HL-60 (cell line): ENCODE measurements around the gene FCHSD2.

Experiments
- DNase-seq, 2 experiments: peaks; one replicate each; pipeline ENCODE4 v3.0.0-alpha.2; 2010 to 2020; ENCODE audit warnings: low read depth in 1 of 2, low spot score in 1 of 2
- H3K27ac ChIP-seq: fragments of 250-450 bp; sonication (Bioruptor Pico); replicated peaks from 2 replicates; pipeline ENCODE4 v1.5.1; 2020; ENCODE audit warnings: mild to moderate bottlenecking, moderate library complexity
- H3K27me3 ChIP-seq: fragments of 250-450 bp; sonication (Bioruptor Pico); 2 replicates; pipeline ENCODE4 v1.5.1; 2021; ENCODE audit warnings: mild to moderate bottlenecking, moderate library complexity; ENCODE audit not compliant: insufficient read depth, poor library complexity, severe bottlenecking
- H3K4me3 ChIP-seq: replicated peaks from 2 replicates; pipeline ENCODE4 v1.5.1; 2011; ENCODE audit warnings: mild to moderate bottlenecking, control low read depth, low read length; ENCODE audit not compliant: insufficient read depth
- CTCF ChIP-seq: IDR thresholded peaks from one replicate; pipeline ENCODE4 v1.5.1; 2011; ENCODE audit warnings: low read length, control low read depth, inconsistent platforms; ENCODE audit not compliant: insufficient read depth
- GABPA ChIP-seq: IDR thresholded peaks from 2 replicates; pipeline ENCODE4 v1.6.1; 2012; ENCODE audit warnings: low read depth
- POLR2AphosphoS5 ChIP-seq: IDR thresholded peaks from 2 replicates; pipeline ENCODE4 v1.6.1; 2012; ENCODE audit warnings: low read depth
- REST ChIP-seq: IDR thresholded peaks from 2 replicates; pipeline ENCODE4 v1.6.1; 2012; ENCODE audit warnings: low read depth; ENCODE audit not compliant: insufficient replicate concordance
- SPI1 ChIP-seq: IDR thresholded peaks from 2 replicates; pipeline ENCODE4 v1.6.1; 2012; ENCODE audit warnings: low read depth, mild to moderate bottlenecking, borderline replicate concordance

Gene FCHSD2

GRCh38 chr11:72825661-72826060 is 316.5 kb downstream of the FCHSD2 start:
- TF ChIP-seq REST (no peak), SPI1 (no peak), POLR2AphosphoS5 (no peak), CTCF (no peak), GABPA (no peak)
- DNase-seq: no peak
- Histone ChIP-seq H3K4me3 (no peak overlapping the region), H3K27ac (no peak overlapping the region), H3K27me3 (no peaks in the 10 kb centered on the region)

- DNase-seq: no peak
- TF ChIP-seq REST: no peak
- TF ChIP-seq POLR2AphosphoS5: no peak
- no peak for TF ChIP-seq CTCF
- no peak for TF ChIP-seq GABPA
- TF ChIP-seq SPI1: no peak
- Histone ChIP-seq H3K27ac (no peak overlapping the region), H3K27me3 (no peaks in the 10 kb centered on the region), H3K4me3 (no peak overlapping the region)
These were observed 317.2 kb downstream of the FCHSD2 start for GRCh38 chr11:72824811-72825505.

GRCh38 chr11:72824020-72824419 is 318.1 kb downstream of the FCHSD2 start:
- H3K4me3 ChIP-seq: no peak overlapping the region
- no peak for DNase-seq
- H3K27ac ChIP-seq: no peak overlapping the region
- TF ChIP-seq SPI1: no peak
- no peak for TF ChIP-seq POLR2AphosphoS5
- no peak for TF ChIP-seq GABPA
- no peak for TF ChIP-seq CTCF
- TF ChIP-seq REST: no peak
- H3K27me3 ChIP-seq: no peaks in the 10 kb centered on the region
